Urothelium cell line (cell line): Measurements from ENCODE around the gene RERE.
A peak's percentile ranks its signal among the peaks of the same experiment; 100 is the strongest.

ENCODE experiments used
- DNase-seq: peaks from one replicate; pipeline ENCODE4 v3.0.0; 2011; ENCODE audit warnings: low spot score, mixed read lengths
- FAIRE-seq: peaks from 2 replicates; lab custom pipeline; 2011; peaks lifted over from hg19 to GRCh38; lab: Jason Lieb, UNC

Gene RERE

DNA sequence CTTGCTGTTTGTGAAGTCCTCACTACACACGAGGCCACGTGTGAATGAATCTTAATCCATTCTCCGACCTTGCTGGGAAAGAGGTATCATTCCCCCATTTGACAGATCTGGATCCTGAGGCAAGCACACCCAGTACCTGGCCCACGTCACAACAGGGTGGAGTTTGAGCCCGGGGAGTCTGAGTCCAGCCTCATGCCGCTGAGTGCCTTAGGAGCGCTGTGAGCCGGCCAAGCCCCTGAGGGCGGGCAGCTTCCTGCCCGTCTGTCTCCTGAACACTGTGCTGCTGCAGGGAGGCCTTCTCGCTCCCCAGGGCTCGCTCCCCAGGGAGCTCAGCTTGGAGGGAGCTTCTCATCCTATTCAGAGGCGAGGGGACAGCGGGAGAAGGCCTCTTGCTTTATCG, 469.8 kb downstream of the RERE start:
- FAIRE-seq (no peak), DNase-seq (no peak)

DNA sequence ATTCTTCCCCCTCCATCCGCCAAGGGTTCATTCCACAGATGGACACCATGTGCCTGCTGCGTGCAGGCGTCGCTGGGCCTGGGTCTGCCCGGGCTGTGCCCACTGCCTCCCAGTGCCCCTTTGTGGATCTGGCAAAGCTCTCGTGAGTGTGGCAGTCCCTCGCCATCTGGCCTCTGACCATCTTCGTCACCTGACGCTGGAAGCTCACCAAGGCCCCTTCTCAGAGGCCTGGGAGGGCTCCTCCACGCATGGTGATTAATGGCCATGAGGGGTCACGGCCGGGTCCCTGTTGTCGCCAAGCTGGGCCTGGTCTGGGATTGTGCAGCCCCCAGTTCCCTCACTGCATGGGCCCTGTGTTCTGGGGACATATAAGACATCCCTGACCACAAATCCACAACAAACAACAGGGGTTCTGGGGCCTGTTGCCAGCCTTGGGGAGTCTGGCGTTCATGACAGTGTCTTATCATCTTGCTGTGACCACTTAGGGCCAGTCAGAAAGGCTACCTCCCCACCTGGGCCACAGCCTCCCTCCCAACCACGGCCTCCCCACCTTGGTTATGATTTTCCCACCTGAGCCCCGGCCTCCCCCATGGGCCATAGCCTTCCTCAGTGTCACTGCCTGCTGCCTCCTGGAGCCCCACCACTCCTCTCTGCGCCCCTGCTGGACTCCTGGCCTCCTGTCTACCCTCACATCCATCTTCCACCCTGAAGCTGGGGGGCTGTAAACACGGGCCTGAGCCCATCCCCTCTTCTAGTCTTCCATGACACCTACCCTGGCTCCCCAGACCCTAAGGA, 471.6 kb downstream of the RERE start:
- FAIRE-seq (no peak), DNase-seq (no peak)

DNA sequence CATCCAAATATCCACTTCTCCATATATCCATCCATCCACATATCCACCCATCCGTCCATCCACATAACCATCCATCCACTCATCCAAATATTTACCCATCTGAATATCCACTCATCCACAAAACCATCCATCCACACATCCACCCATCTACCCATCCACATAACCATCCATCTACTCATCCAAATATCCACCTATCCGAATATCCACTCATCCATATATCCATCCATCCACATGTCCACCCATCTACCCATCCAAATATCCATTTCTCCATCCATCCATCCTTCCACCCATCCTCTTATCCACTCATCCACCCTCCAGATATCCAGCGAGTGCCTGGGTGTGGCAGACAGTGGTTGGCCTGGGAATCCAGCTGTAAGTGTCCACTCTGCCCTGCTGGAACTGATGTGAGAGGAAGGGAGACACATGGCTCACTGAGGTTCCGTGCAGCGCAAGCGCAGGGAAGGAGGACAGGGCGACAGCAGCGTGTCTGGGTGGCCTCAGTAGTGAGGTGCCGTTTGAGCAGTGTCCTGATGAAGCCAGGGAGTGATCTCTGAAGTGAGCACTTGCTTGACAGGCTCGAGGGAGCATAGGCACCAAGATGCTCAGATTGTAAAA, 472.4 kb downstream of the RERE start:
- FAIRE-seq (no peak), DNase-seq (no peak)

DNA sequence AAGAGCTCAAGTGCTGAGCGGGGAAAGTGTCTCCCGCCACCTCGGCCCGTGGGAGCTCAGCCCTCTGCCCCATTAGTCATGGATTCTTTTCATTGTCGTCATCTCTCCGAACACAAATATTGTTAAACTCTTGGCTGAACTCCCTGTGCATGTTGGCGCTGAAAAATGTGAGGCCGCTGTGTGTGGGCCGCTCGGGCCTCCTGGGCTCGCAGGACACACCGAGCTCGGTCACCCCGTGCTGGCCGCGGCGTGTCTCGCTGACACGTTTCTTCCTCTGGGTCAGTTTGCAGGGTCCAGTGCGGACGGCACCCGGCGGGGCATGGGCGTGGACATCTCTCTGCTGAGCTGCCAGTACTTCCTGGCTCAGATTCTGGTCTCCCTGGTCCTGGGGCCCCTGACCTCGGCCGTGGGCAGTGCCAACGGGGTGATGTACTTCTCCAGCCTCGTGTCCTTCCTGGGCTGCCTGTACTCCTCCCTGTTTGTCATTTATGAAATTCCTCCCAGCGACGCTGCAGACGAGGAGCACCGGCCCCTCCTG, 473.9 kb downstream of the RERE start:
- FAIRE-seq: no peak

DNA sequence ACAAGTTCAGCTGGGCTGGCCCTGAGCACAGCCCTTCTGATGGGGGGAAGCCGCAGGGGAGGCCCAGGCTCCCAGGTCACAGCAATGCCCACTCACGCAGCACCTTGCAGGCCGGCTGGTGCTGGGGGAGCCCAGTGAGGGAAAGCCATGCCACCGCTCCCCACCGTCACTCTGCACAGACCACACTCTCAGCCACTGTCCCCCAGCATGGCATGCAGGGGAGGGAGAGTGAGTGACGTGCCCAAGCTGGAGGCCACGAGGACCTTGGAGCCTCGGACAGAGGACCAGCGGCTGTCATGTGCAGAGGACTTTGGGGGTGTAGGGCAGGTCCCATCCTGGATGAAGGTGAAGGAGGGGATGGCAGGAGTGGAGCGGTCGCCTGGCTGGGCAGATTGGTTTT, 474.4 kb downstream of the RERE start:
- DNase-seq (no peak), FAIRE-seq (no peak)

More for the DNA sequence above, 473.9 kb downstream of the RERE start:
- DNase-seq: peak; percentile 77

DNA sequence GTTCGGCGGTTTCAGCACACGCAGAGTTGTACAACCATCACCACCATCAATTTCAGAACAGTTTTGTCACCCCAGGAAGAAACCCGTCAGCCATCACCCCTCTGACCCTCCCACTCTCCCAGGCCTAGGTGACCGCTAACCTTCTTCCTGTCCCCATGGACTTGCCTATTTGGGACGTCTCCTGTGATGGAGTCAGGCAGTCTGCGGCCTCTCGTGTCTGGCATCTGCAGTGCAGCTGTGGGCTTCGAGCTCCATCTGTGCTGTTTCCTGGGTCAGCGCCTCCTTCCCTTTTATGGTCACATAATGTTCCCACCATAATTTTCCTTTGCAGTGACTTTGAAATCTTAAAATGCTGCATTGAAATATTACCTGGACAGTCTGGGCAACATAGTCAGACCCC, 475.1 kb downstream of the RERE start:
- no peak for DNase-seq
- FAIRE-seq: no peak

DNA sequence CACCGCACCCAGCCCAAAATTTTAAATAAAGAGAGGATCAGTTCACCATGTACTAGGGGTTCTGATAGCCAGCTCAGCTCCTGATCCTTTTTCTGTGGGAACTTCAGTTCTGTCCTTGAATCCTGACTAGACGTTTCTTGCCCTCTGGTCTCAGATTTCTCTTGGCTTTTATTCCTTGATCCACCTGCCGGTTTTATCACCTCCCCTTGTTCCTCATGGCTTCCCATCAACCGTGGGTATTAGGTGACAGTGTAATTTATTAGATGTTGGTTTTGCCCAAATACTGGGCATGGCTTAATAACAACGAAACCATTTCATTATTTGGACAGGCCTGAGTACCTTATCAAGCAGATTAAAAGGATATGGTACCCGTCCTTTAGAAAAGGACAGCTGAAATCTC, 477.0 kb downstream of the RERE start:
- no peak for DNase-seq
- no peak for FAIRE-seq

DNA sequence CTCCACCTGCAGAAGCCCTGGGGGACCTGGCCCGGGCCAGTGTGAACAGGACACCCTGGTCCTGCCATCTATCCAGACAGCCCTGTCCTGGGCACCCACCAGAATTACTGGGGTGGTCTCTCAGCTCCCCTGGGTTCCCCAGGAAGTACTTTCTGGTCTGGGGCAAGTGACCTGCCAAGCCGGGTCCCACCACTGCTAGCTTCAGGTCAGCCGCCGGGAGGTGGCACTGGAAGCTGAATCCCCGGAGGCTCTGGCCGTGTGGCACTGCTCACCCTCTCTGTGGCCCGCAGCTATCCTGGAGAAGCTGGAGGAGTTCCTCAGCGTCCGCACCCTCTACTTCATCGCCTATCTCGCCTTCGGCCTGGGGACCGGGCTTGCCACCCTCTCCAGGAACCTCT, 478.2 kb downstream of the RERE start:
- DNase-seq (no peak), FAIRE-seq (no peak)

DNA sequence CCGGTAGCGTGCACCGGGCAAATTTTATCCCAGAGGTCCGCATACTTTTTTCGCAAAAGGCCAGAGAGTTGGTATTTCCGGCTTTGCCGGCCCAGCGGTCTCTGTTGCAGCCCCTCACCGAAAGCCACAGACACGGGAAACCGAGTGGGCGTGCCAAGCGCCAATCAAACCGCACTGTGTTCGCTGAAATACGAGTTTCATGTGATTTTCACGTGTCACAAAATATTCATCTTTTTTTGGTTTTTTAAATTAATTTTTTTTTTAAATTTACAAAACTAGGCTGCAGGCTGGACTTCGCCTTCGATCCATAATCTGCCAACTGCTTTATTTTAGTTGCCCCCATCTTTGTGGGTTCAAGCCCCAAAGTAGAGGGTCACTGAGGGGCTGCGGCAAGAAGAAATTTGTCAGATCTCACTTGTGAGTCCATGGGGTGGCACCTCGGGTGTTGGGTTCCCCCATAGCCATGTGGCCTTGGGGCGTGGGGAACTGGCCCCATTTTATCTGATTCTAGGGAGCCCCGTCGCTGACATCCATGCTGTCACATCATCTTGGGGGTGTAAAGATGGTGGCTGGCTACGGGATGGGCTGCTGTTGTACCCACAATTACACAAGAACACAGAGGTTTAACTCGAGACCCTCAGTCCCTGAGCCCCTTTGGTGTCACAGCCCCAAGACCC, 478.8 kb downstream of the RERE start:
- DNase-seq (no peak), FAIRE-seq (no peak)

DNA sequence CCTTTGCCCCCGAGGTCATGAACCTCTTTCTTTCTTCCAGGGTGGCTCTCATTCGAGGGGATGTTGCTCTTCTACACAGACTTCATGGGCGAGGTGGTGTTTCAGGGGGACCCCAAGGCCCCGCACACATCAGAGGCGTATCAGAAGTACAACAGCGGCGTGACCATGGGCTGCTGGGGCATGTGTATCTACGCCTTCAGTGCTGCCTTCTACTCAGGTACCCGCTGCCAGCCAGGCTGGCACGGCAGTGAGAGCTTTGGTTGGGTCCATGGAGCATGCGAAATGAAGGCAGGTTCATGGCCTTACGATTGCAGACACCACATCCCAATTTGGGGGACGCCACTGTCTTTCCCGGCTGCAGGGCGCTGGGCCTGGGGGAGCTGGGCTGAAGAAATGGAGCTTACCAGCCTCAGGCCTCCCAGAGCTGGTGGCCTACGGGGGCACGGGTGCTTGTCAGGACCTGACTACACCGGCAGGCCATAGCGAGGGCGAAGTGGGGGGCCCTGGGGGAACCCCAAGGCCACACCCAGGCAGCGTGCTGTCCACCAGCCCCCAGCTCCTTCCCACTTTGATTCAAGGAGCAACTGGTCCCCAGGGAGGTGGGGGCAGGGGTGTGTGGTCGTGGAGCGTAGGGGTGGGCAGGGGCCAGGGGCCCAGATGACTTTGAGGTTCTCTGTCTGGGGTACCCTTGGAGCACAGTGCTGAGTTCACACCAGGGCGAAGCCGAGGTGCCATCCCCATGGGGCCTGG, 479.5 kb downstream of the RERE start:
- DNase-seq: no peak
- no peak for FAIRE-seq

DNA sequence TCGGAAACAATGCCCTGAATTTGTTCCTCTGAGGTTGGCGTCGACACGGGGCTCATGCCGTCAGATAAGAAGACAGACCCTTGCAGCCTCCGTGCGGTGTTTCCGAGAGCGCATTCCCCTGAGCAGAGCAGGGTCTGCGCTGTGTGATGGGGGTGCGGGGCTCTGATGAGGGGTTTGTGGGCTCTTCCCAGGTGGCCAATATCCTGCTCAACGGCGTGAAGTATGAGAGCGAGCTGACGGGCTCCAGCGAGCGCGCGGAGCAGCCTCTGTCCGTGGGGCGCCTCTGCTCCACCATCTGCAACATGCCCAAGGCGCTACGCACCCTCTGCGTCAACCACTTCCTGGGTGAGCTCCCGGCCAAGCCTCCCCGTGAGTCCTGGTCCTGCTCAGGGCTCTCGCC, 482.2 kb downstream of the RERE start:
- FAIRE-seq (no peak), DNase-seq (no peak)

DNA sequence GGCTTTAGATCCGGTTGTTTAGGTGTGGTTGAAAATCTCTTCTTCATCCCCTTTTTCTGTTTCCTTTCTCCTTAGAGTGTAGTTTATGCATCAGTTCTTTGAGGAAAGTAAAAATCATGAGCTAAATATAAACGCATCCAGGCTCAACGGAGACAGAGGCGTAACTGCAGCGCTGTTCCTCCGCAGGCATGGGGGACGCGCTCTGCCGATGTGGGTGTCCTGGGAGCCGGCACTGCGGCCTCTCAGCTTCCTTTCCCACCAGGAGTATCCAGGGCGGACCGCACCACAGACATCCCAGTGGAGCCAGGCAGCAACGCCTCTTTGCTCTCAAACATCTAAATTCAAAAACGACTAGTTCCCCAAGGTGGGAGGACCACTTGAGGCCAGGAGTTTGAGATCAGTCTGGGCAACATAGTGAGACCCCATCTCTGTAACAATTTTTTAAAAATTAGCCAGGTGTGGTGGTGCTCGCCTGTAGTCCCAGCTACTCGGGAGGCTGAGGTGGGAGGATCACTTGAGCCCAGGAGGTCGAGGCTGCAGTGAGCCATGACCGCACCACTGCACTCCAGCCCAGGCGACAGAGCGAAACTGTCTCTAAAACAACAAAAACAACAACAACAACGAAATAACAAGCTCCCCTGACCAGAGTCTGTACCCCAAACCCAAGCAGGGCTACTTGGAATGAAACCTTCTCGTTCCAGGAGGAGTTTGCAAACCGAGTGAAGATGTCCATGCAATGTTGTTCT, 483.2 kb downstream of the RERE start:
- FAIRE-seq: no peak
- no peak for DNase-seq

DNA sequence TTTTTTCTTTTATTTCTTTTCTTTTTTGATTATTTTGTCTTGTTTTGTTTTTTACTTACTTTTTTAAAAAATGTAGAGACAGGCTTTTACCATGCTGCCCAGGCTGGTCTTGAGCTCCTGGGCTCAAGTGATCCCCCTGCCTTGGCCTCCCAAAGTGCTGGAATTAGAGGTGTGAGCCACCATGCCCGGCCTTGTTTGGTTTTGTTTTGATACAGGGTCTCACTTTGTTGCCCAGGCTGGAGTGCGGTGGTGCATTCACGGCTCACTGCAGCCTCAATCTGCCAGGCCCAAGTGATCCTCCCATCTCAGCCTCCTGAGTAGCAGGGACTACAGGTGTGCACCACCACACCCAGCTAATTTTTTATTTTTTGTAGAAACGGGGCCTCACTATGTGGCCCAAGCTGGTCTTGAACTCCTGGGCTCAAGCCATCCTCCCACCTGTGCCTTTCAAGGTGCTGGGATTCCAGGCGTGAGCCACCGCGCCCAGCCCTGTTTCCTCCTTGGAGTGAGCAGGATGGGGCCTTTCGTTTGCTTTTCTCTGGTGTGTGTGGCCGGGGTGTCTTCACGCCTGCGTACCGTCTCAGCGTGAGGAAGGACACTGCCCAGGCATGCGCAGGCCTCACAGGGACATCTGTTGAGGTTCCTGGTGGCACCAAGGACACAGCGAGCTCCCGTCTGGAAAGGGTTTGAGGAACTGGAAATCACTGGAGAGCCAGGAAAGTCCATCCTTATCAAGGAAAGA, 484.0 kb downstream of the RERE start:
- DNase-seq (no peak), FAIRE-seq (no peak)

DNA sequence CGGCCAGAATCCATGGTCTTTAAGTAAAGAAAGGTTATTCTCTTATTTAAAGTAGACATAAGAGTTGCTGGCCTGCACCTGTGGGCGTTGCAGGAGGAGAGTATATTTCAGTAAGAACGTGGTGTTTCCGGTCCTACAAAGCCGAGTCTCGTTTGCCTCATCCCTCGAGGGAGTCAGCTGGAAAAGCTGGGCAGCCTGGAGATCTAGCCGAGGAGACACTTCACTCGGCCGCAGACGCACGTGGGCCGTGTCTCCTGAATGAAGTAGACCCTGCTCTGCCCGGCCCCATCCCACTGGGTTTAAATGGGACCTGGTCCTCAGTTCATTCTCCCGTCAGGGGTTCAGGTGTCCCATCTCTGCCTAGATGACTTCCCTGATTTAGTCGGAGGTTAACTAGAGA, 484.6 kb downstream of the RERE start:
- no peak for FAIRE-seq
- no peak for DNase-seq

DNA sequence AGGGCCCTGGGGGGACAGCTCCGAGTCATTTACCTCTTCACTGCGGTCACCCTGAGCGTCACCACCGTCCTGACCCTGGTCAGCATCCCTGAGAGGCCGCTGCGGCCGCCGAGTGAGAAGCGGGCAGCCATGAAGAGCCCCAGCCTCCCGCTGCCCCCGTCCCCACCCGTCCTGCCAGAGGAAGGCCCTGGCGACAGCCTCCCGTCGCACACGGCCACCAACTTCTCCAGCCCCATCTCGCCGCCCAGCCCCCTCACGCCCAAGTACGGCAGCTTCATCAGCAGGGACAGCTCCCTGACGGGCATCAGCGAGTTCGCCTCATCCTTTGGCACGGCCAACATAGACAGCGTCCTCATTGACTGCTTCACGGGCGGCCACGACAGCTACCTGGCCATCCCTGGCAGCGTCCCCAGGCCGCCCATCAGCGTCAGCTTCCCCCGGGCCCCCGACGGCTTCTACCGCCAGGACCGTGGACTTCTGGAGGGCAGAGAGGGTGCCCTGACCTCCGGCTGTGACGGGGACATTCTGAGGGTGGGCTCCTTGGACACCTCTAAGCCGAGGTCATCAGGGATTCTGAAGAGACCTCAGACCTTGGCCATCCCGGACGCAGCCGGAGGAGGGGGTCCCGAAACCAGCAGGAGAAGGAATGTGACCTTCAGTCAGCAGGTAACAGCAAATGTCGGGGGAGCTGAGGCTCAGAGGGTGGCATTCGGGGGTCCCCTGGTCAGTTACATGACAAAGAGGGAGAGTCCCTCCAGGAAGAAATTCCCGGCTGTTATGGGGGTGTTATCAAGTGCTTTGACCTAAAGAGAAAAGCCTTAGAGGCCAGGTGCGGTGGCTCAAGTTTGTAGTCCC, 486.9 kb downstream of the RERE start:
- DNase-seq (no peak), FAIRE-seq (no peak)

DNA sequence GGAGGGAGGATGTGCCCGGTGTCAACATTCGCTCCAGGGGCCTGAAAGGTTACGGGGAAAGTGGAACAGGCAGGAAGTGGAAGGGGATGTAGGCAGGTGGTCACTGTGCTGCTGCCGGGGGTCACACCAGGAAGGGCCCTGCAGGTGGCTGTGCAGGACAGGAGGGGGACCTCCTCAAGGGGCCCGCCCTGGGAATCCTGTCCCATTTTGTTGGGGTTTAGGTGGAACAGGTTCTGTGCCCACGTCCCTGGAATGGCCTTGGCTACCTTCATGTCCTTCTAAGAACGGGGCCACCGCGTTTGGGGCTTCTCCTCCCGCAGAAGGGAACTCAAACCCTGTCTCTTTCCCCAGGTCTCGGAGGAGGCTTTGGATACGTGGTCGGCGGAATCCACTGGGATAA, 487.6 kb downstream of the RERE start:
- FAIRE-seq (no peak), DNase-seq (no peak)

DNA sequence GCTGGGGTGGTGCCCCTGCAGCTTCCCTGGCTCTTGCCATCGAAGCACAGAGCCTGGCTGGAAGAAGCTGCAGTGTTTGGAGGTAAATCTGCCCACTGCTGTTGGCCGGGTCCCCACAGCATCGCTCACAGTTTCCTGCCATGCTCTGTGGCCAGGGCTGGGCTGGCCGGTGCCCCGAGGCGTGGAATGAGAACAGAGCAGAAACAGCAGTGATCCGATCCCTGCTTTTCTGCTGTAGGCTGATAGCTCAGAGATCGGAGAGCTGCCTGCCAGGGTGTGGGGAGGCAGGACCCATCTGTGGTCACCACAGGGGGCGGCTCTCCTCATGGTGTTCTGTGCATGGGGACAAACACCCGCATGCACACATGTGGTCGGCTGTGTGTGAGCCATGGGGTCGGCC, 488.0 kb downstream of the RERE start:
- DNase-seq (no peak), FAIRE-seq (no peak)

DNA sequence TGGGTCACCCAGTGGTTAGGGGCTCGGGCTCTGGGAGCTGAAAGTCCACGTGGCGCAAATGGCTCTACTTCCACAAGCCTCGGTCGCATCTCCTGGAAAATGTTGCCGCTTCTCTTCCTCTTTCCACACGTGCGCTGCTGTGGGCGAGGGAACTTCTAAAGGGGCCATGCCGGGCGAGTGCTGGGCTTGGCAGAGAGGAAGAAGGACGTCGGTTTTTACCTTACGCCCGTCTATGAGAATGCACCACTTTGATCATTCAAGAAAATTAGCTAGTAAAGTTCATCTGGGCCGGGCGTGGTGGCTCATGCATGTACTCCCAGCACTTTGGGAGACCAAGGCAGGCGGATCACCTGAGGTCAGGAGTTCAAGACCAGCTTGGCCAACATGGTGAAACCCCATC, 489.2 kb downstream of the RERE start:
- DNase-seq (no peak), FAIRE-seq (no peak)

DNA sequence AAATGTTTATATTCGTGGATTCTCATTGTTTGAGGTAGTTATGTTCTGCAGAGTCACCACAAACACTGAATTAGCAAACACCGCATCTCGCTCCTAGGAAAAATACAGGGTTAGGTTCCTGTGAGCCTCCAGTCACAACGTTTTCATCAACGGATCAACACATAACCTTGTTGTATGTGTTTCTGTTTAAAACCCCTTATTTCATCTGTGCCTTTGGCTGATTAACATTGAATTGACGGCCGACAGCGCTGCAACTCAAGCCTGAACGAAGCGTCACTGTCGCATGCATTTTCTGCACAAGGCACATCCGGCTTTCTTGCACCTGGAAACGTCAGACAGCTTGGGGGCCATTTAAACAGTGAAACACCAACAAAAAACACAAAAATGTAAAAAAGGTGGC, 491.2 kb downstream of the RERE start:
- no peak for DNase-seq
- FAIRE-seq: no peak
